Activated CD4-positive, alpha-beta T cell treated with anti-CD3 and anti-CD28 coated beads for 1 hour (primary cell): ENCODE data around the gene ZNF692.
"Not testable (repeated sequence)": the region's sequence is repeated elsewhere in the genome, so short reads cannot be mapped to it uniquely, and the experiment has no call there.

ENCODE experiments used
- DNase-seq: peaks from one replicate; pipeline ENCODE4 v3.0.0-alpha.2; 2020

ZNF692 gene

GRCh38 chr1:248807067-248807737 is 51.7 kb downstream of the ZNF692 start:
- DNase-seq: peak; percentile 29

- DNase-seq: no peak
These were observed 53.0 kb downstream of the ZNF692 start for GRCh38 chr1:248805876-248806275.

GRCh38 chr1:248804771-248805681 is 53.9 kb downstream of the ZNF692 start:
- DNase-seq: no peak

- not testable (repeated sequence) for DNase-seq
These were observed 55.4 kb downstream of the ZNF692 start for GRCh38 chr1:248803501-248803900.

- DNase-seq: no peak
These were observed 56.4 kb downstream of the ZNF692 start for GRCh38 chr1:248802454-248802853.

GRCh38 chr1:248800459-248800858 is 58.4 kb downstream of the ZNF692 start:
- DNase-seq: no peak
